Measurements from ENCODE around the gene LRRC25.

DNA sequence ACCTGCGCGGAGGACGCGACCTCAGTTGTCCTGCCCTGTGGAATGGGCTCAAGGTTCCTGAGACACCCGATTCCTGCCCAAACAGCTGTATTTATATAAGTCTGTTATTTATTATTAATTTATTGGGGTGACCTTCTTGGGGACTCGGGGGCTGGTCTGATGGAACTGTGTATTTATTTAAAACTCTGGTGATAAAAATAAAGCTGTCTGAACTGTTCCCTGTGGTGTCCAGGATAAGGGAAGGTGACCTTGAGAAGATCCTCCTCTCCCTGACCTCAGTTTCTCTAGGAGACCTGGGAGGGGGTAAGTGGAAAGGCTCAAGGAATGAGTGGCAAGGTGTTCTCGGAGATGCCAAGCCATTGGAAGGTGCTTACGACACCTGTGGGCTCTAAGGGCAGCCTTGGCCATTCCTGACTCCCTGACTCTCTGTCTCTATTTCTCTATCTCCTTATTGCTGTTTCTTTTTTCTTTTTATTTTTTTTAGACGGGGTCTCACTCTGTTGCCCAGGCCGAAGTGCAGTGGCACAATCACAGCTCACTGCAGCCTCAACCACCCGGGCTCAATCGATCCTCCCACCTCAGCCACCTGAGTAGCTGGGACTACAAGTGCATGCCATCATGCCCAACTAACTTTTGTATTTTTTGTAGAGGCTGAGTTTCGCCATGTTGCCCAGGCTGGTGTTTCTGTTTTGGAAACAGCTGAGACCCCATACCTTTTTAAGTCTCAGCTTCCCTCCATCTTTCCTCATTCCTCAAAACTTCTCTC is 8.3 kb downstream of the LRRC25 start:
- TF ChIP-seq POLR2AphosphoS5 (IDR thresholded peaks at IDR 0.05) (peak in 1 of 3 donors; percentile 13), POLR2A (IDR thresholded peaks at IDR 0.05) (no peak), EP300 (IDR thresholded peaks at IDR 0.05) (no peak)
- TF ChIP-seq, protein P1, sequence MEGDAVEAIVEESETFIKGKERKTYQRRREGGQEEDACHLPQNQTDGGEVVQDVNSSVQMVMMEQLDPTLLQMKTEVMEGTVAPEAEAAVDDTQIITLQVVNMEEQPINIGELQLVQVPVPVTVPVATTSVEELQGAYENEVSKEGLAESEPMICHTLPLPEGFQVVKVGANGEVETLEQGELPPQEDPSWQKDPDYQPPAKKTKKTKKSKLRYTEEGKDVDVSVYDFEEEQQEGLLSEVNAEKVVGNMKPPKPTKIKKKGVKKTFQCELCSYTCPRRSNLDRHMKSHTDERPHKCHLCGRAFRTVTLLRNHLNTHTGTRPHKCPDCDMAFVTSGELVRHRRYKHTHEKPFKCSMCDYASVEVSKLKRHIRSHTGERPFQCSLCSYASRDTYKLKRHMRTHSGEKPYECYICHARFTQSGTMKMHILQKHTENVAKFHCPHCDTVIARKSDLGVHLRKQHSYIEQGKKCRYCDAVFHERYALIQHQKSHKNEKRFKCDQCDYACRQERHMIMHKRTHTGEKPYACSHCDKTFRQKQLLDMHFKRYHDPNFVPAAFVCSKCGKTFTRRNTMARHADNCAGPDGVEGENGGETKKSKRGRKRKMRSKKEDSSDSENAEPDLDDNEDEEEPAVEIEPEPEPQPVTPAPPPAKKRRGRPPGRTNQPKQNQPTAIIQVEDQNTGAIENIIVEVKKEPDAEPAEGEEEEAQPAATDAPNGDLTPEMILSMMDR (IDR thresholded peaks at IDR 0.05) = no peak
